ENCODE measurements around the gene SELENOO.

Gene SELENOO

DNA sequence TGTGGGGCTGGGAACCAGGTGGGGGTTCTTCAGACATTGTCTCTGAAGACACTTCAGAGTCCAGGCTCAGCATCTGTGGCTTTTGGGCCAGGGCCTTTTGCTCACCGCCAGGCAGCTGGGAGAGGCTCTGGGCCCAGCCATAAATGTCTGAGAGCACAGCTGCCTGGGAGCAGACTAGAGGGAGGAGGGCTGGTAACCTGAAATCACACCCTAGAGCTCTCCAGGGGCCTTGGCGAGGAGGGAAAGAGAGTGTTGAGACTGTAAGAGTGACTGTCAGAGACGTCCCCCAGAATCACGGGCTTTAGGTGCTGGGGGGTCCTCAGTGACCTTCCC lies 11.0 kb upstream of the SELENOO start:
- Histone ChIP-seq H3K4me3 (ENCODE audit: low read depth in 1 of 2, low read length in 2 of 2) (peak overlapping the region; percentile 26 to 53), H3K9me3 (ENCODE audit: control insufficient read depth in 1 of 2, low read length in 2 of 2) (no peaks in the 10 kb centered on the region), H3K4me1 (ENCODE audit: control insufficient read depth in 1 of 2, insufficient read depth in 2 of 2, low read length in 2 of 2) (peaks cover 4 to 39% of the 10 kb centered on the region in 2 donors), H3K27ac (ENCODE audit: low read length) (peak overlapping the region; percentile 77), H3K36me3 (ENCODE audit: control insufficient read depth in 1 of 2, insufficient read depth in 2 of 2, low read length in 2 of 2) (peaks cover 3 to 6% of the 10 kb centered on the region in 2 donors), H3K27me3 (ENCODE audit: low read depth, low read length) (no peaks in the 10 kb centered on the region)

DNA sequence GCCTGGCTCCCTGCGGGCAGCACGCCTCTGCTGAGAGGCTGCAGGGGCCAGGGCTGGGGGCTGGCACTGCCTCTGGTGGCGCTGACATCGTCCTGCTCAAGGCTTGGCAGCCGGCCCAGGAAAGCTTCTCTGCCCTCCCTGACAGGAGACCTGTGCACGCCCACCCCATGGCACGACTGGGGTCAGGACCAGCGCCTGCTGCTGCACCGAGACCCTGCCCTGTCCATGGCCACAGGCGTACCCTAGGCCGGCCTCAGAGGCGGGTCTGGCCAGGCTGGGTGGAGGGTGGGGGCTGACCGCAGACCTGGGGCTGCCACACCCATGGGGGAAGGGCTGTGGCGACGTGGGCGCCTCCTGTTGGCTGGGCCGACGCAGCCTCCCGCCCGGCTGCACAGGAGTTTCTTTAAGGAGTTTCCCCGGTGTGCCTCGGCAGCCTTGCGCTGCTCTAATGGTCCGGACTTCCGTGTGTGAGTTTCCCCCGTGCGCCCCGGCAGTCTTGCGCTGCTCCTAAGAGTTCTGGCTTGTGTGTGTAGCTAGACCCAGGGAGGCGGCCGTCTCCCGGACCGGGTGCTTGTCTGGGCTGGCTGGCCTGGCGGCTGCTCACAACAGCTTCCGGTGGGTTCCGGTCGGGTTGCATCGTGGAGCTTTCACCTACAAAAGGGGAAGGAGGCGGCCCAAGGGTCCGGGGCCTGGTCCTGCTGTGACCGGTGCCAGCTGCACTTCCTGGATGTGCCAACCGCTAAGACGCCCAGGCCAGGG lies 10.4 kb upstream of the SELENOO start:
- Histone ChIP-seq H3K4me1 (ENCODE audit: control insufficient read depth in 1 of 2, insufficient read depth in 2 of 2, low read length in 2 of 2) (peaks cover 4 to 34% of the 10 kb centered on the region in 2 donors), H3K36me3 (ENCODE audit: control insufficient read depth in 1 of 2, insufficient read depth in 2 of 2, low read length in 2 of 2) (peaks cover 3 to 10% of the 10 kb centered on the region in 2 donors), H3K27ac (ENCODE audit: low read length) (peak overlapping the region; percentile 77), H3K9me3 (ENCODE audit: control insufficient read depth in 1 of 2, low read length in 2 of 2) (no peaks in the 10 kb centered on the region), H3K4me3 (ENCODE audit: low read depth in 1 of 2, low read length in 2 of 2) (peak overlapping the region; percentile 46 to 53), H3K27me3 (ENCODE audit: low read depth, low read length) (no peaks in the 10 kb centered on the region)

GRCh38 chr22:50190941-50191741 lies 9.7 kb upstream of the SELENOO start:
- H3K27ac ChIP-seq (ENCODE audit: low read length): peak overlapping the region; percentile 77
- peak overlapping the region; percentile 46 to 53 for H3K4me3 ChIP-seq (ENCODE audit: low read depth in 1 of 2, low read length in 2 of 2)
- no peaks in the 10 kb centered on the region for H3K9me3 ChIP-seq (ENCODE audit: control insufficient read depth in 1 of 2, low read length in 2 of 2)
- H3K4me1 ChIP-seq (ENCODE audit: control insufficient read depth in 1 of 2, insufficient read depth in 2 of 2, low read length in 2 of 2): peaks cover 4 to 34% of the 10 kb centered on the region in 2 donors
- peaks cover 3 to 10% of the 10 kb centered on the region in 2 donors for H3K36me3 ChIP-seq (ENCODE audit: control insufficient read depth in 1 of 2, insufficient read depth in 2 of 2, low read length in 2 of 2)
- no peaks in the 10 kb centered on the region for H3K27me3 ChIP-seq (ENCODE audit: low read depth, low read length)

GRCh38 chr22:50192436-50193204 lies 8.2 kb upstream of the SELENOO start:
- Histone ChIP-seq H3K9me3 (ENCODE audit: control insufficient read depth in 1 of 2, low read length in 2 of 2) (no peaks in the 10 kb centered on the region), H3K4me1 (ENCODE audit: control insufficient read depth in 1 of 2, insufficient read depth in 2 of 2, low read length in 2 of 2) (peaks cover 4 to 23% of the 10 kb centered on the region in 2 donors), H3K27me3 (ENCODE audit: low read depth, low read length) (no peaks in the 10 kb centered on the region), H3K36me3 (ENCODE audit: control insufficient read depth in 1 of 2, insufficient read depth in 2 of 2, low read length in 2 of 2) (peaks cover 3 to 15% of the 10 kb centered on the region in 2 donors), H3K4me3 (ENCODE audit: low read depth in 1 of 2, low read length in 2 of 2) (no peak overlapping the region), H3K27ac (ENCODE audit: low read length) (peak overlapping the region; percentile 23)

- Histone ChIP-seq H3K9me3 (ENCODE audit: control insufficient read depth in 1 of 2, low read length in 2 of 2) (no peaks in the 10 kb centered on the region), H3K4me1 (ENCODE audit: control insufficient read depth in 1 of 2, insufficient read depth in 2 of 2, low read length in 2 of 2) (peaks cover 4 to 23% of the 10 kb centered on the region in 2 donors), H3K27me3 (ENCODE audit: low read depth, low read length) (no peaks in the 10 kb centered on the region), H3K36me3 (ENCODE audit: control insufficient read depth in 1 of 2, insufficient read depth in 2 of 2, low read length in 2 of 2) (peaks cover 3 to 24% of the 10 kb centered on the region in 2 donors), H3K27ac (ENCODE audit: low read length) (no peak overlapping the region), H3K4me3 (ENCODE audit: low read depth in 1 of 2, low read length in 2 of 2) (no peak overlapping the region)
Observed at GRCh38 chr22:50193621-50194020, 7.2 kb upstream of the SELENOO start.

GRCh38 chr22:50194037-50194805 lies 6.6 kb upstream of the SELENOO start:
- no peak overlapping the region for H3K27ac ChIP-seq (ENCODE audit: low read length)
- H3K27me3 ChIP-seq (ENCODE audit: low read depth, low read length): no peaks in the 10 kb centered on the region
- H3K36me3 ChIP-seq (ENCODE audit: control insufficient read depth in 1 of 2, insufficient read depth in 2 of 2, low read length in 2 of 2): peaks cover 3 to 25% of the 10 kb centered on the region in 2 donors
- no peaks in the 10 kb centered on the region for H3K9me3 ChIP-seq (ENCODE audit: control insufficient read depth in 1 of 2, low read length in 2 of 2)
- H3K4me3 ChIP-seq (ENCODE audit: low read depth in 1 of 2, low read length in 2 of 2): no peak overlapping the region
- H3K4me1 ChIP-seq (ENCODE audit: control insufficient read depth in 1 of 2, insufficient read depth in 2 of 2, low read length in 2 of 2): peaks cover 4 to 23% of the 10 kb centered on the region in 2 donors

- Histone ChIP-seq H3K27ac (ENCODE audit: low read length) (no peak overlapping the region), H3K36me3 (ENCODE audit: control insufficient read depth in 1 of 2, insufficient read depth in 2 of 2, low read length in 2 of 2) (peaks cover 3 to 25% of the 10 kb centered on the region in 2 donors), H3K4me3 (ENCODE audit: low read depth in 1 of 2, low read length in 2 of 2) (no peak overlapping the region), H3K9me3 (ENCODE audit: control insufficient read depth in 1 of 2, low read length in 2 of 2) (no peaks in the 10 kb centered on the region), H3K27me3 (ENCODE audit: low read depth, low read length) (no peaks in the 10 kb centered on the region), H3K4me1 (ENCODE audit: control insufficient read depth in 1 of 2, insufficient read depth in 2 of 2, low read length in 2 of 2) (peaks cover 0 to 13% of the 10 kb centered on the region in 2 donors)
Observed at GRCh38 chr22:50196256-50196655, 4.6 kb upstream of the SELENOO start.

DNA sequence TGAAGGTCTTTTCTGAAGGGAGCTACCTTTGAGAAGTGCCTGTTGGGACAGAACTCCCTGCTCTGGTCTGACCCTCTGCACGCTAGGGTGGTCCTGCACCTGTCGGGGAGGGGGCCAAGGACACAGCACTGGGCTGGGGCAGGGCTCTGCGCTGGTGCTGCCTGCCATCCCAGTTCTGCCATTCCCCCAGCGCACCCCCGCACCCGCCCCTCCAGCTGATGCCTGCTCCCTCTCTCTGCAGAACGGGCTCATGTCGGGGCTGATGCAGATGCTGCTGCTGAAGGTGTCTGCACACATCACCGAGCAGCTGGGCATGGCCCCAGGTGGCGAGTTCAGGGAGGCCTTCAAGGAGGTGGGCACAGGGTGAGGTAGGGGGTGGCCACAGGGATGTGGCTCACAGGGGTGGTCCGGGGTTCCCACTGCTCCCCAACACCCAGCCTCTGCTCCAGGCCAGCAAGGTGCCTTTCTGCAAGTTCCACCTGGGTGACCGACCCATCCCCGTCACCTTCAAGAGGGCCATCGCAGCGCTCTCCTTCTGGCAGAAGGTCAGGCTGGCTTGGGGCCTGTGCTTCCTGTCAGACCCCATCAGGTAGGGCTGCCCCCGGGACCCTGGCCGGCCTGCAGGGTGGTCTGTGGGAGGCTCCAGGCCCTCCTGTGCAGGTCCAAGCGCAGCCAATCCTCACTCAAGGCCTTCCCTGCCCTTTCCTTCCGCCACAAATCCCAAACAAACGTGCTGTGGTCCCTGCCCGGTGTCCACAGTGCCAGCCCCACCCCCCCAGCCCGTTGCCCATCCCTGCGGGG lies 3.6 kb upstream of the SELENOO start:
- Histone ChIP-seq H3K36me3 (ENCODE audit: control insufficient read depth in 1 of 2, insufficient read depth in 2 of 2, low read length in 2 of 2) (peaks cover 3 to 25% of the 10 kb centered on the region in 2 donors), H3K4me3 (ENCODE audit: low read depth in 1 of 2, low read length in 2 of 2) (no peak overlapping the region), H3K27me3 (ENCODE audit: low read depth, low read length) (no peaks in the 10 kb centered on the region), H3K9me3 (ENCODE audit: control insufficient read depth in 1 of 2, low read length in 2 of 2) (no peaks in the 10 kb centered on the region), H3K4me1 (ENCODE audit: control insufficient read depth in 1 of 2, insufficient read depth in 2 of 2, low read length in 2 of 2) (peaks cover 3 to 20% of the 10 kb centered on the region in 2 donors), H3K27ac (ENCODE audit: low read length) (no peak overlapping the region)

GRCh38 chr22:50197856-50198623 lies 2.8 kb upstream of the SELENOO start:
- Histone ChIP-seq H3K4me1 (ENCODE audit: control insufficient read depth in 1 of 2, insufficient read depth in 2 of 2, low read length in 2 of 2) (peaks cover 4 to 27% of the 10 kb centered on the region in 2 donors), H3K36me3 (ENCODE audit: control insufficient read depth in 1 of 2, insufficient read depth in 2 of 2, low read length in 2 of 2) (peaks cover 3 to 26% of the 10 kb centered on the region in 2 donors), H3K4me3 (ENCODE audit: low read depth in 1 of 2, low read length in 2 of 2) (no peak overlapping the region), H3K9me3 (ENCODE audit: control insufficient read depth in 1 of 2, low read length in 2 of 2) (no peaks in the 10 kb centered on the region), H3K27me3 (ENCODE audit: low read depth, low read length) (no peaks in the 10 kb centered on the region), H3K27ac (ENCODE audit: low read length) (no peak overlapping the region)
